Ovary (tissue), 3 donors: ENCODE measurements around the gene EGLN1.

Source experiments
- CTCF ChIP-seq, 3 donors: fragments of 450-650 bp in 2 of 3; fragments of 200-600 bp in 1 of 3; IDR thresholded peaks; one replicate each; pipeline versions ENCODE4 v1.5.1 to v1.8.0; 2016 to 2022; ENCODE audit warnings: antibody characterized with exemption in 3 of 3, mild to moderate bottlenecking in 1 of 3
- POLR2A ChIP-seq: fragments of 450-650 bp; IDR thresholded peaks from one replicate; pipeline ENCODE4 v1.6.1; 2017; ENCODE audit warnings: antibody characterized with exemption, mild to moderate bottlenecking, moderate library complexity
- donor health status: DM: no; HTN: no; CAD: no.

- TF ChIP-seq POLR2A (no peak), CTCF (IDR thresholded peaks at IDR 0.05) (no peak)
These were observed 6.3 kb upstream of the EGLN1 start for GRCh38 chr1:231428377-231428776.
